Upper lobe of left lung (tissue), 4 donors: ENCODE data around the gene SMG1.
"Not testable (repeated sequence)": the region's sequence is repeated elsewhere in the genome, so short reads cannot be mapped to it uniquely, and the experiment has no call there.

Source experiments
- CTCF ChIP-seq, 6 experiments: fragments of 450-650 bp in 4 of 6; fragments of 200-600 bp in 2 of 6; sonication (generic) in 2 of 6; IDR thresholded peaks; one replicate each; pipeline ENCODE4 v1.5.1; 2016 to 2019; ENCODE audit warnings: antibody characterized with exemption in 6 of 6
- EP300 ChIP-seq, 4 donors: sonication (generic); formaldehyde crosslinking; IDR thresholded peaks; one replicate each; pipeline ENCODE4 v1.5.1; 2017; ENCODE audit warnings: antibody characterized with exemption in 4 of 4, control low read depth in 2 of 4
- POLR2A ChIP-seq, 4 donors: fragments of 450-650 bp; IDR thresholded peaks; one replicate each; pipeline ENCODE4 v1.5.1; 2016 to 2017; ENCODE audit warnings: antibody characterized with exemption in 4 of 4, mild to moderate bottlenecking in 2 of 4

DNA sequence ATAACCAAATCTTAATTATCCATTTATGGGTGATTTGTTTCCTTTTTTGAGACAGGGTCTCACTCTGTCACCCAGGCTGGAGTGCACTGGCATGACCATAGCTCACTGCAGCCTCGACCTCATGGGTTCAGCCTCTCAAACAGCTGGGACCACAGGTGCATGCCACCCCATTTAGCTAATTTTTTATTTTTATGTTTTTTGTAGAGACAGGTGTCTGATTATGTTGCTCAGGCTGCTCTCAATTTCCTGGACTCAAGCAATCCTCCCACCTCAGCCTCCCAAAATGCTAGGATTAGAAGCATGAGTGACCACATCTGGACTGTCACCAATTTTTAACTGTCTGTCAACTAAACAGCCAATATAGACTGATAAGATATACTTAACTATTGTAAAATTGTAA is 25.0 kb downstream of the SMG1 start:
- not testable (repeated sequence) for TF ChIP-seq POLR2A, CTCF, EP300 (IDR thresholded peaks at IDR 0.05)
